Measurements from ENCODE around the gene PDE3A.
A peak's percentile ranks its signal among the peaks of the same experiment; 100 is the strongest.

The PDE3A gene

DNA sequence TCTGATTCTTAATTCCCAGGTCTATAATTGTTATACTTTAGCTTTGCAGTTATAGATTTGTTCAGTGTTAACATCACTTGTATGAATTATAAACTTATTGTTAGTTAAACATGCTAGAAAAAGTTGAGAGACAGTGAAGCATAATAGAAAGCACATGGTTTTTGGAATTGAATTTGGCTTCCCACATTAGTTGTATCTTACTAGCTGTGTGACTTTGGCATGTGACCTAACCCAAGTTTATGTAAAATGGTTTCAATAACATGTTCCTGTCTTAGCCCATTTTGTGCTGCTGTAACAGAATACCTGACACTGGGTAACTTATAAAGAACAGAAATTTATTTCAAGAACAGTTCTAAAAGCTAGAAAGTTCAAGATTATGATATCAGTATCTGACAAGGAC, 146.3 kb downstream of the PDE3A start:
- DNase-seq (ENCODE audit: low read depth in 2 of 2): no peak
- H3K4me3 ChIP-seq (replicated peaks in 1 of 2; ENCODE audit: low read depth in 2 of 2, low read length in 2 of 2): no peak overlapping the region
- TF ChIP-seq, protein P1, sequence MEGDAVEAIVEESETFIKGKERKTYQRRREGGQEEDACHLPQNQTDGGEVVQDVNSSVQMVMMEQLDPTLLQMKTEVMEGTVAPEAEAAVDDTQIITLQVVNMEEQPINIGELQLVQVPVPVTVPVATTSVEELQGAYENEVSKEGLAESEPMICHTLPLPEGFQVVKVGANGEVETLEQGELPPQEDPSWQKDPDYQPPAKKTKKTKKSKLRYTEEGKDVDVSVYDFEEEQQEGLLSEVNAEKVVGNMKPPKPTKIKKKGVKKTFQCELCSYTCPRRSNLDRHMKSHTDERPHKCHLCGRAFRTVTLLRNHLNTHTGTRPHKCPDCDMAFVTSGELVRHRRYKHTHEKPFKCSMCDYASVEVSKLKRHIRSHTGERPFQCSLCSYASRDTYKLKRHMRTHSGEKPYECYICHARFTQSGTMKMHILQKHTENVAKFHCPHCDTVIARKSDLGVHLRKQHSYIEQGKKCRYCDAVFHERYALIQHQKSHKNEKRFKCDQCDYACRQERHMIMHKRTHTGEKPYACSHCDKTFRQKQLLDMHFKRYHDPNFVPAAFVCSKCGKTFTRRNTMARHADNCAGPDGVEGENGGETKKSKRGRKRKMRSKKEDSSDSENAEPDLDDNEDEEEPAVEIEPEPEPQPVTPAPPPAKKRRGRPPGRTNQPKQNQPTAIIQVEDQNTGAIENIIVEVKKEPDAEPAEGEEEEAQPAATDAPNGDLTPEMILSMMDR (IDR thresholded peaks at IDR 0.05; ENCODE audit: low read depth, low read length): no peak

GRCh38 chr12:20520532-20520931, 152.2 kb downstream of the PDE3A start:
- no peak overlapping the region for H3K4me3 ChIP-seq (replicated peaks in 1 of 2; ENCODE audit: low read depth in 2 of 2, low read length in 2 of 2)
- peak in 1 of 2 donors; percentile 22 for DNase-seq (ENCODE audit: low read depth in 2 of 2)
- TF ChIP-seq, protein P1 (IDR thresholded peaks at IDR 0.05; ENCODE audit: low read depth, low read length): no peak

DNA sequence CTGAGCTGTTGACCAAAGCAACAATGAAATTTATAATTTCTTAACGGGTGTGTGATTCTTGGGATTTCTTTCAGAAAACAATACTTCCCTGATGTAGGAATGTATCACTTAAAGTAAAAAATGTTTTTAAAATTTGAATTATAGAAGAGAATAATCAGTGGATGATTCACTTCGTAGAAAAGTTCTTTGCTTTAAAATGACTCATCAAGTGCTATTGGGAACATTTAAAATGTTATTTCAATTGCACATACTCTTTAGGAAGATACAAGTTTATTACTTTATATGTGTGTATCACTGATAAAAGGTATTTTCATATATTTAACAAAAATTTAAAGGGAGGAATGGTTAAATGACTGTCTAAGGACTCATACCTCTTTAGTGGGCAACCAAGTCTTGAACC, 155.3 kb downstream of the PDE3A start:
- TF ChIP-seq, protein P1 (IDR thresholded peaks at IDR 0.05; ENCODE audit: low read depth, low read length): no peak
- no peak overlapping the region for H3K4me3 ChIP-seq (replicated peaks in 1 of 2; ENCODE audit: low read depth in 2 of 2, low read length in 2 of 2)
- peak in 1 of 2 donors; percentile 70 for DNase-seq (ENCODE audit: low read depth in 2 of 2)

GRCh38 chr12:20524113-20524512, 155.8 kb downstream of the PDE3A start:
- no peak overlapping the region for H3K4me3 ChIP-seq (replicated peaks in 1 of 2; ENCODE audit: low read depth in 2 of 2, low read length in 2 of 2)
- DNase-seq (ENCODE audit: low read depth in 2 of 2): no peak
- TF ChIP-seq, protein P1 (IDR thresholded peaks at IDR 0.05; ENCODE audit: low read depth, low read length): no peak

GRCh38 chr12:20525064-20525610, 156.8 kb downstream of the PDE3A start:
- peak; percentile 39 to 79 for DNase-seq (ENCODE audit: low read depth in 2 of 2)
- TF ChIP-seq, protein P1 (IDR thresholded peaks at IDR 0.05; ENCODE audit: low read depth, low read length): no peak
- no peak overlapping the region for H3K4me3 ChIP-seq (replicated peaks in 1 of 2; ENCODE audit: low read depth in 2 of 2, low read length in 2 of 2)

DNA sequence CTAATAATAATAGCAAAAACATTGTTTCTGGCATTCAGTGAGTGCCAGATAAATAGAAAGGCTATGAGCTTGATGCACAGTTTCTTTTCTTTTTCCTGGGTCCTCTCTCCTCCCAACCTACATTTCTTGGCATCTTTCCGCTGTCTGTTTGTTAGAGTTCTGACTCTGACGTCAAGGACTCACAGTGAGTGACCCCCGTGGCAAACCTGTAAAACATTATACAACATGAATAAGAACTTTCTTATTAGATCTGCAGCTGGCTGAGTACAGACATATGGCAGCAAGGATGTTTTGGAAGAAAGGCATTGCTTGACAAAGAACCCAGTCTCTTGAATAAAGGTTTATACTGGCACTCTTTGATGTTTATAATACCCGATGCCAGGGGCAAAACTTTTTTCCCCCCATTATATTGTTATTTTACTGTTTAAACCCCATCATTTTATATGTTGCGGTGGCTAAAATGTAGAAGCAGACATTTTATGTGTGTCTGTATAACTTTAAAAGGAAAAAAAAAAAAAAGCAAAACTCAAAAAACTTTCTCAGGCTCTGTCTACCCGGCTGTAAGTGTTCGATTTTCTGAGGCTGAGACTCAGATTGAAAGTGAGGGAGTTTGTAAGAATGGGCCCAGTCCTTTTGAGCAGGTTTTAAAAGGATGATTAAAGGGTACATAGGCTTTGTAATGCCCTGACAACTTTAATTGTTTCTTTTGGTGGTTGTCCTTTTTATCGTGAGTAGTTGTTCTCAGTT, 159.3 kb downstream of the PDE3A start:
- H3K4me3 ChIP-seq (replicated peaks in 1 of 2; ENCODE audit: low read depth in 2 of 2, low read length in 2 of 2): no peak overlapping the region
- TF ChIP-seq, protein P1 (IDR thresholded peaks at IDR 0.05; ENCODE audit: low read depth, low read length): no peak
- peak; percentile 66 to 83 for DNase-seq (ENCODE audit: low read depth in 2 of 2)

All from cardiac fibroblast (primary cell).